ENCODE results near the gene GAREM1.
"Not testable (repeated sequence)": the region's sequence is repeated elsewhere in the genome, so short reads cannot be mapped to it uniquely, and the experiment has no call there.

DNA sequence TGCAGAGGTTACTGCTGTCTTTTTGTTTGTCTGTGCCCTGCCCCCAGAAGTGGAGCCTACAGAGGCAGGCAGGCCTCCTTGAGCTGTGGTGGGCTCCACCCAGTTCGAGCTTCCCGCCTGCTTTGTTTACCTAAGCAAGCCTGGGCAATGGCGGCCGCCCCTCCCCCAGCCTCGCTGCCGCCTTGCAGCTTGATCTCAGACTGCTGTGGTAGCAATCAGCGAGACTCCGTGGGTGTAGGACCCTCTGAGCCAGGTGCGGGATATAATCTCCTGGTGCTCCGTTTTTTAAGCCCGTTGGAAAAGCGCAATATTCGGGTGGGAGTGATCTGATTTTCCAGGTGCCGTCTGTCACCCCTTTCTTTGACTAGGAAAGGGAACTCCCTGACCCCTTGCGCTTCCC, 237.3 kb downstream of the GAREM1 start:
- TF ChIP-seq, protein P1, sequence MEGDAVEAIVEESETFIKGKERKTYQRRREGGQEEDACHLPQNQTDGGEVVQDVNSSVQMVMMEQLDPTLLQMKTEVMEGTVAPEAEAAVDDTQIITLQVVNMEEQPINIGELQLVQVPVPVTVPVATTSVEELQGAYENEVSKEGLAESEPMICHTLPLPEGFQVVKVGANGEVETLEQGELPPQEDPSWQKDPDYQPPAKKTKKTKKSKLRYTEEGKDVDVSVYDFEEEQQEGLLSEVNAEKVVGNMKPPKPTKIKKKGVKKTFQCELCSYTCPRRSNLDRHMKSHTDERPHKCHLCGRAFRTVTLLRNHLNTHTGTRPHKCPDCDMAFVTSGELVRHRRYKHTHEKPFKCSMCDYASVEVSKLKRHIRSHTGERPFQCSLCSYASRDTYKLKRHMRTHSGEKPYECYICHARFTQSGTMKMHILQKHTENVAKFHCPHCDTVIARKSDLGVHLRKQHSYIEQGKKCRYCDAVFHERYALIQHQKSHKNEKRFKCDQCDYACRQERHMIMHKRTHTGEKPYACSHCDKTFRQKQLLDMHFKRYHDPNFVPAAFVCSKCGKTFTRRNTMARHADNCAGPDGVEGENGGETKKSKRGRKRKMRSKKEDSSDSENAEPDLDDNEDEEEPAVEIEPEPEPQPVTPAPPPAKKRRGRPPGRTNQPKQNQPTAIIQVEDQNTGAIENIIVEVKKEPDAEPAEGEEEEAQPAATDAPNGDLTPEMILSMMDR (conservative IDR thresholded peaks at IDR 0.05): not testable (repeated sequence)
- not testable (repeated sequence) for TF ChIP-seq ZFX (IDR thresholded peaks at IDR 0.05)
